Vagina (tissue), 2 donors: ENCODE measurements around the gene CHKB.

ENCODE experiments used
- POLR2A ChIP-seq, 2 donors: fragments of 450-650 bp; IDR thresholded peaks; one replicate each; pipeline ENCODE4 v1.6.1; 2017; ENCODE audit warnings: antibody characterized with exemption in 2 of 2, mild to moderate bottlenecking in 2 of 2, moderate library complexity in 2 of 2
- POLR2AphosphoS5 ChIP-seq, 2 donors: sonication (generic); formaldehyde crosslinking; IDR thresholded peaks; one replicate each; pipeline ENCODE4 v1.9.0; 2017; ENCODE audit warnings: antibody characterized with exemption in 2 of 2, mild to moderate bottlenecking in 2 of 2, low read depth in 1 of 2; ENCODE audit not compliant: insufficient read depth in 1 of 2
- TF ChIP-seq, protein P1 (sequence below), 3 experiments: fragments of 450-650 bp in 2 of 3; fragments of 200-600 bp in 1 of 3; sonication (generic) in 1 of 3; IDR thresholded peaks; one replicate each; pipeline ENCODE4 v1.5.1; 2017 to 2019; ENCODE audit warnings: antibody characterized with exemption in 3 of 3, mild to moderate bottlenecking in 2 of 3, moderate library complexity in 2 of 3

GRCh38 chr22:50562523-50563412 lies 19.9 kb downstream of the CHKB start, which contains the start of gene SYCE3:
- peak; percentile 78 to 81 for TF ChIP-seq POLR2AphosphoS5 (IDR thresholded peaks at IDR 0.05; ENCODE audit: insufficient read depth in 1 of 2, low read depth in 1 of 2)
- TF ChIP-seq, protein P1, sequence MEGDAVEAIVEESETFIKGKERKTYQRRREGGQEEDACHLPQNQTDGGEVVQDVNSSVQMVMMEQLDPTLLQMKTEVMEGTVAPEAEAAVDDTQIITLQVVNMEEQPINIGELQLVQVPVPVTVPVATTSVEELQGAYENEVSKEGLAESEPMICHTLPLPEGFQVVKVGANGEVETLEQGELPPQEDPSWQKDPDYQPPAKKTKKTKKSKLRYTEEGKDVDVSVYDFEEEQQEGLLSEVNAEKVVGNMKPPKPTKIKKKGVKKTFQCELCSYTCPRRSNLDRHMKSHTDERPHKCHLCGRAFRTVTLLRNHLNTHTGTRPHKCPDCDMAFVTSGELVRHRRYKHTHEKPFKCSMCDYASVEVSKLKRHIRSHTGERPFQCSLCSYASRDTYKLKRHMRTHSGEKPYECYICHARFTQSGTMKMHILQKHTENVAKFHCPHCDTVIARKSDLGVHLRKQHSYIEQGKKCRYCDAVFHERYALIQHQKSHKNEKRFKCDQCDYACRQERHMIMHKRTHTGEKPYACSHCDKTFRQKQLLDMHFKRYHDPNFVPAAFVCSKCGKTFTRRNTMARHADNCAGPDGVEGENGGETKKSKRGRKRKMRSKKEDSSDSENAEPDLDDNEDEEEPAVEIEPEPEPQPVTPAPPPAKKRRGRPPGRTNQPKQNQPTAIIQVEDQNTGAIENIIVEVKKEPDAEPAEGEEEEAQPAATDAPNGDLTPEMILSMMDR (IDR thresholded peaks at IDR 0.05): peak; percentile 79 to 91 (median 86)
- TF ChIP-seq POLR2A (IDR thresholded peaks at IDR 0.05): peak in 1 of 2 donors; percentile 13
